Activated gamma-delta T cell treated with anti-CD3 and anti-CD28 coated beads, Interleukin-2, amount 50 U/mL, for 16 hours (primary cell): Measurements from ENCODE around the gene NDUFAF7.
"Not testable (repeated sequence)": the region's sequence is repeated elsewhere in the genome, so short reads cannot be mapped to it uniquely, and the experiment has no call there.

Experiments used
- DNase-seq: peaks from one replicate; pipeline ENCODE4 v3.0.0-alpha.2; 2020; ENCODE audit warnings: low read depth

Gene NDUFAF7, protein sequence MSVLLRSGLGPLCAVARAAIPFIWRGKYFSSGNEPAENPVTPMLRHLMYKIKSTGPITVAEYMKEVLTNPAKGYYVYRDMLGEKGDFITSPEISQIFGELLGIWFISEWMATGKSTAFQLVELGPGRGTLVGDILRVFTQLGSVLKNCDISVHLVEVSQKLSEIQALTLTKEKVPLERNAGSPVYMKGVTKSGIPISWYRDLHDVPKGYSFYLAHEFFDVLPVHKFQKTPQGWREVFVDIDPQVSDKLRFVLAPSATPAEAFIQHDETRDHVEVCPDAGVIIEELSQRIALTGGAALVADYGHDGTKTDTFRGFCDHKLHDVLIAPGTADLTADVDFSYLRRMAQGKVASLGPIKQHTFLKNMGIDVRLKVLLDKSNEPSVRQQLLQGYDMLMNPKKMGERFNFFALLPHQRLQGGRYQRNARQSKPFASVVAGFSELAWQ

GRCh38 chr2:37231241-37232130 is at the start of gene NDUFAF7, which contains the start of gene CEBPZ:
NDUFAF7 (plus strand) TSS chr2:37231658; CDS start chr2:37231706, 48 bp downstream.
CEBPZ (minus strand) TSS chr2:37231596; CDS start chr2:37231567, 29 bp downstream.
- peak; percentile 80 for DNase-seq

DNA sequence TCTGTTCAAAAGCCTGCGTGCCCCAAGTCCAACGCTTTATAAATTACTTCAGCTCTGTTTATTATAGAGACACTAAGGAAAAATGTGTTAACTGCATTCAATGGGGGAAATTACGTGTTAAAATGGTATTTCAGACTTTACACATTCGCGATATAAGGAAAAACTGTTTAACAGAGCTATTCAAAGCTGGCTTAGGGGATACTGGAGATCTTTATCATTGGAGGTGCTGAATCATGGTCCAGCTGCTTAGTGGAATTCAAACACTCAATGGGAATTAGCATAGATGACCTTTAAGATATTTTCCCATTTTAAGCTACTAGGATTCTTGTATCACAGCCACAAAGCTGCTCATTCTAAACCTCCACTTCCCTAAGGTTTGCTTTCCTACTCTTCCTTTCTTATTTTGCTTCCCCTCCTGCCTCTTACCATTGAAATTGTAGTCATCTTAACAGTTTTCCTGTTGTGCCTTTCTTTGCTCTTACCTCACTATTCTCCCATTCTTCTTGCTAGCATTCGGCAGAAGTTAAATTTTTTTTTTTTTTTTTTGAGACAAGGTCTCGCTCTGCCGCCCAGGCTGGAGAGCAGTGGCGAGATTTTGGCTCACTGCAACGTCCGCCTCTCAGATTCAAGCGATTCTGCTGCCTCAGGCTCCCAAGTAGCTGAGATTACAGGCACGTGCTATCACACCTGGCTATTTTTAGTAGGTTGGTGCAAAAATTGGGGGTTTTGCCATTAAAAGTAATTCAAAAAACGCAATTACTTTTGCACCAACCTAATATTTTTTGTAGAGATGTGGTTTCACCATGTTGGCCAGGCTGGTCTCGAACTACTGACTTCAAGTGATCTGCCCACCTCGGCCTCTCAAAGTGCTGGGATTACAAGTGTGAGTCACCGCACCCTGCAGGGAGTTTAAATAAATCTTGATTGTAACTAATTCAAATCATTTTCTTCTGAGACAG is 49.5 kb upstream of the NDUFAF7 start:
- no peak for DNase-seq

DNA sequence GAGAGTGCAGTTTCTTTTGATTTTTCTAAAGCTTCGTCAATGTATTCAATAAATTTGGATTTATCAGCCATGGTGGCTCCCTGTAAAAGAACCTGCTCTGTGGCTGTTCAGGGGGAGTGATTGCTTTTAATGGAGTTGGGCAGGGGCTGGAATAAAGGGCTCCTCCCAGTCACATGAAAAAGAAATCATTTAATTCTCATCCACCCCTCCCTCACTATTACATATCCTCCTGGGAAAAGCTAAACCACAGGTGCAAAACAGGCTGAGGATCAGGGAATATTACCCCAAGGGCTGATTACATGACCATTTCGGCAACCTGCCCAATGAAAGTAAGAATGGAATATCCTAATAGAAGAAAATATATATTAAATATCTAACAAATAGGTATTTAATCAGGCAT is 42.9 kb upstream of the NDUFAF7 start, which contains the start of gene SULT6B1:
Gene SULT6B1, minus strand, starts transcription at position 101 of the 400 bp plus-strand sequence. Its CDS starts 30 bp downstream, at position 71.
- DNase-seq: no peak

DNA sequence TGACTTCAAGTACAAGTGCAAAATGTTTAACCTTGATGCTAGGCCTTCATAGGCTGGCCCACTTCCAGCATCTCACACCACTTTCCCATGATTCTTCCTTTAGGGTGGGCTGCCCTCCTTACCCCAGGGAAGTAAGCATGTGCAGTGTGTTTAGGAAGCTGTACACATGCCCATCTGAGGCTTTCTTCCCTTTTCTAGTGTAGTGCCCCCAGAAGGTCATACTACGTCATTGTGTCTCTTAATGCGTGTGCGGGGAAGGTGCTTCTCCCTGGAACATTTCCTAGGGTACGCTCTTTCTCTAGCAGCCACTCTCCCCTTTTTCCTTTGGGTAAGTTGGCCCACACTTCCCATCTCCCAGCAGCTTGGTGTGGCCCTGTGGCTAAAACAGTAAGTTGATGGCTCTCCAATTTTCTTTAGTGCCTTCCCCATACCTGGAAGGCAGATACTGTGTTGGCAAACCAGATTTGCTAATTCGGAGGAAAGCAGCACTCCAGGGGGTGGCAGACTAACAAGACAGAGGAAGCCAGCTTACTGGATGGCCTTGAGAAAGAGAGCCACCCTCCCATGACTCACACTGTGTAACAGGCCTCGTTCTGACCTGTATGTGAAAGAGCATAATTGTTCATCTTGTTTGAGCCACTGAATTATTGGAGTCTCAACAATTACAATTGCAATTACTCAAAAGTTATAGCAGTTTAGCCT is 41.9 kb upstream of the NDUFAF7 start:
- no peak for DNase-seq

DNA sequence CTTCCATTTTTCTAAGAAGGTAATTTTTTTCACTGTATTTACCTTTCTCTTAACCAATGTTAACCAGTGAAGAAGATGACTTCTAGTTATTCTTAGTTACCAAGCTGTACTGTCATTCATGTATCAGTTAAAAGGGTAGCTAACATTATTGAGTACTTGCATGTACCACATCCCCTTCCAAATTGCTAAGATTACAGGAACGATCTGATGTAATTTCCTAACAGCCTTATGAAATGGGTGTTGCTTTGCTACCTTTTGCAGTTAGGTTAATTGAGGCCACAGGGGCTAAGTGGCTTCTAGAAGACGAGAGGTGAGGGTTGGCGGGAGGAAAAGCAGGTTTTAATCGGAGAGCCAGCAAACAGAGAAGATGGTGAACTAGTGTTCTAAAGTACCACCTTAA is 41.2 kb upstream of the NDUFAF7 start:
- no peak for DNase-seq

- no peak for DNase-seq
These were observed 40.2 kb upstream of the NDUFAF7 start for GRCh38 chr2:37191253-37191652.

DNA sequence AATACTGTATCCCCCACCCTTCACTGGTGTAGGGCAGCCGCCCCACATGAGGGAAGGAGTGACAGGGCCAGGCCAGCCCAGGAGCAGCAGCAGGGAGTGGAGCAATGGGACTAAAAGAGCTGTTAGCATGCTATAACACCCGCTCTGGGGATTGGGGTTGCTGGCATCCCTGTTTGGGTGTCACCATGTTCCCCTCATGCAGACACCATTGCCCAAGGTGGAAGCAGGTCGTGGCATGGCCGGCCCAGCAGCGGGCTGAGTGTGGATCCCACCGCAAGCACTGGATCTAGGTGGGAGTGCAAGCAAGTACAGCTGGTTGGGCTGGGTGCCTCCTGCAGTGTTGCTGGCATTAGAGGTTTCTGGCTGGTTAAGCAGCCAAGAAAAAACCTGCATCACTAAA is 39.7 kb upstream of the NDUFAF7 start:
- no peak for DNase-seq

DNA sequence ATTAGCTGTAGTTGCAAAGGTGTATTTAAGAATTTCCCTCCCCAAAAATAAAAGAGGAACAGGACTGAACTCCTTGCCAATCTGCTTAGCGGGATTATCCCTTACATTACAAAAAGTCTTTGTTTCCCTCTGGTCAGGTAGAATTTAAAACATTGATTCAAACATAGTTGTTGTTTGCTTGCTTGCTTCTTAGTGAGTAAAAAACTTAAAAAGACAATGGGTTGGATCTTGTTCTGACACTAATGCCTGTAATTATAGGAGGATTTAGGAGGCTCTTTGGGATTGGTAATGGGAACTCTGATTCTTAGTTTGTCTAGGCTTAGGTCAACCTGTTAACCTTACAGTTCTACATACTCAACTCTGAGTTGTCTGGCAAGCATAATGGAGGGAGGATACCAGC is 38.9 kb upstream of the NDUFAF7 start:
- DNase-seq: no peak

GRCh38 chr2:37195862-37196319 is 35.6 kb upstream of the NDUFAF7 start:
- not testable (repeated sequence) for DNase-seq

GRCh38 chr2:37196320-37197195 is 34.9 kb upstream of the NDUFAF7 start, which contains the start of gene CEBPZOS:
CEBPZOS (plus strand) TSS chr2:37196496; CDS start chr2:37199705, 3,209 bp downstream.
- DNase-seq: peak; percentile 83

DNA sequence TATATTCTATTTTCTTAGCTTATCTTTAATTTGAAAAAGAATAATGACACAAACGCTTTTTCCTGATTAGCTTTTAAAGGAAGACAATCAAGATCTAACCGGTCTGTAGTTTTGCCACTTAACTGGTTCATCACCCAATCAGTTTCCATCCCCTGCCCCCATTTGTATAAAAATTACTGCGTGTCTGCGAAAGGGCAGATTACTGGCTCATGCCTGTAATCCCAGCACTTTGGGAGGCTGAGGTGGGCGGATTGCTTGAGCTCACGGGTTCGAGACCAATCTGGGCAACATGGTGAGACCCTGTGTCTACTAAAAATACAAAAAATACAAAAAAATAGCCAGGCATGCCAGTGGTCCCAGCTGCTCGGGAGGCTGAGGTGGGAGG is 32.8 kb upstream of the NDUFAF7 start:
- no peak for DNase-seq

- DNase-seq: no peak
These were observed 30.2 kb upstream of the NDUFAF7 start for GRCh38 chr2:37201208-37201607.

DNA sequence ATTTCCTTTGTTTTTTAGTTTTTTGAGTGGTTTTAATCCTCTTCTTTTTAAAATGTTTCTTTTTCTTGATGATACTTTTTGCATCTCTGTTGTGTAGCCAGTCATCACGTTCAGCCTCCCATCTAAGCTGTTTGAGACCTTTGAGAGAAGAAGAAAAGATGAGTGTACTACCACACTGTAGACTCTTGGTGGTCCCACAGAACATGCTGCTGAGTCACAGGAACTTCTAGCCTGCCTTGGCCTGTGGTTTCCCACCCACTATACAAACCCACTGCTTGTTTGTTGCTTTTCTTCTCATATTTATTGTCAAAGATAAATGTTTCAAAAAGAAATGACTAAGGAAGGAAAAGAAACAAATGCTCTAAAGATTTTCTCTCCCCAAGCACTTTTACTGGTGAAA is 29.7 kb upstream of the NDUFAF7 start:
- peak; percentile 44 for DNase-seq

- no peak for DNase-seq
These were observed 27.8 kb upstream of the NDUFAF7 start for GRCh38 chr2:37203708-37204107.

DNA sequence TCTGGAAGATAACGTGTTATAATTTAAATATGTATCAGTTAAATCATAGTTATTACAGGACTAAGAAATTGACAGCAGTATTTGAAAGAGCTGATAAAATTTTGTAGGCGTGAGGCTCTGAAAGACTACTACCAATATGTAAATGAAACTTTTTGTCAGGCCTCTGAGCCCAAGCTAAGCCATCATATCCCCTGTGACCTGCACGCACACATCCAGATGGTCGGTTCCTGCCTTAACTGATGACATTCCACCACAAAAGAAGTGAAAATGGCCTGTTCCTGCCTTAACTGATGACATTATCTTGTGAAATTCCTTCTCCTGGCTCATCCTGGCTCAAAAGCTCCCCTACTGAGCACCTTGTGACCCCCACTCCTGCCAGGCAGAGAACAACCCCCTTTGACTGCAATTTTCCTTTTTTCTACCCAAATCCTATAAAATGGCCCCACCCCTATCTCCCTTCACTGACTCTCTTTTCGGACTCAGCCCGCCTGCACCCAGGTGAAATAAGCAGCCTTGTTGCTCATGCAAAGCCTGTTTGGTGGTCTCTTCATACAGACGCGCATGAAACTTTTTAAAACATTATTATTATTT is 26.3 kb upstream of the NDUFAF7 start:
- not testable (repeated sequence) for DNase-seq

- DNase-seq: no peak
These were observed 25.6 kb upstream of the NDUFAF7 start for GRCh38 chr2:37205689-37206341.

GRCh38 chr2:37206760-37207159 is 24.7 kb upstream of the NDUFAF7 start:
- DNase-seq: not testable (repeated sequence)

GRCh38 chr2:37211212-37211611 is 20.2 kb upstream of the NDUFAF7 start:
- no peak for DNase-seq

- DNase-seq: no peak
These were observed 19.5 kb upstream of the NDUFAF7 start for GRCh38 chr2:37211939-37212338.
